Measurements from ENCODE around the gene SIAH2.

DNA sequence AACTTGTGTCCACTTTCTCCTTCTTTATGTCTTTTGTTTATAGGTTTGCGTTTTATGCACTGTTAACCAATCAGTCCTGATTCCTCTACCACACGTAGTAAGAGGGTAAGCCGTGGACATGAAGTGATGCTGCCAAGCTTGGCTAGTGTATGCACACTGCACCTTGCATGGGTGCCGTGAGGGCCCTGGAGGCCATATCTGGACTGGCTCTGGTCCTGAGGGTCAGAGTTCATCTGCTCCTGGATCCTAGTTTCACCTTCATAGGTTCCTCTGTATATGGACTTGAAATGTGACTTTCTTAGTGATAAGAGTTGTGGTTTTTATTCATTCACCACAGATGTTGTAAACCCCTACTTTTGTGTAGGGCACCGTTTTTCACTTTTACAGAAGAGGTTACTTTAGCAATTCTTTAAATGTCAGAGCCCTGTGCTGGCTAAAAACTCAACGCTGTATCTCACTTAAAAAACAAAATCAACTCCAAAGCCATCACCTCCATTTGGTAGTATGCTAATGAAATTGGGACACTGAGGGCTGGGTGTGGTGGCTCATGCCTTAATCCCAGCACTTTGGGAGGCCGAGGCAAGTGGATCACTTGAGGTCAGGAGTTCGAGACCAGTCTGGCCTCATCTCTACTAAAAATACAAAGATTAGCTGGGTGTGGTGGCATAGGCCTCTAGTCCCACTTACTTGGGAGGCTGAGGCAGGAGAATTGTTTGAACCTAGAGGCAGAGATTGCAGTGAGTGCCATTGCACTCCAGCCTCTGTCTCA is 22.9 kb downstream of the SIAH2 start:
- no peak for TF ChIP-seq ZNF274 (IDR thresholded peaks at IDR 0.05; ENCODE audit: low read depth, low read length)
- TF ChIP-seq YY1 (IDR thresholded peaks at IDR 0.05; ENCODE audit: insufficient read depth, insufficient read length), result no peak

Measured in NT2/D1 (cell line).